A549 treated with CpdA at 1 μM for 4 hours (cell line): ENCODE data around the gene CPT1B. TPM values are rescaled to one million over a fixed set of nuclear protein-coding genes. Genes with fewer than 3 reads are reported as not detected.

Experiments
- total RNA-seq: library from RNA; stranded (reverse); fragments of 200-300 nt; extraction: Qiagen RNA extraction; gene quantifications from 5 replicates; pipeline ENCODE4 v1.2.3, GENCODE V29; 2022; ENCODE audit warnings: low read depth

Gene CPT1B
- total RNA-seq, result 10.5 to 15.7 TPM (median 13.6 TPM) in 5 replicates

GRCh38 chr22:50577987-50578775 is at the start of gene CPT1B:
Gene CPT1B, minus strand, starts transcription at chr22:50578427. Its CDS starts 512 bp downstream, at chr22:50577915.

GRCh38 chr22:50600538-50600937 is 22.3 kb upstream of the CPT1B start, which contains the start of gene MAPK8IP2:
Gene MAPK8IP2, plus strand, starts transcription at chr22:50600793. Its CDS starts 26 bp downstream, at chr22:50600819.

GRCh38 chr22:50582493-50583293 is 4.5 kb upstream of the CPT1B start, which contains the start of gene CHKB:
Gene CHKB, minus strand, starts transcription at chr22:50582849. Its CDS starts 68 bp downstream, at chr22:50582781.

GRCh38 chr22:50562523-50563412 is 15.5 kb downstream of the CPT1B start, which contains the start of gene SYCE3:
Gene SYCE3, minus strand, starts transcription at chr22:50562919. Its CDS starts 6,514 bp downstream, at chr22:50556405.

GRCh38 chr22:50545522-50546325 is 32.5 kb downstream of the CPT1B start, which contains the start of gene KLHDC7B:
Gene KLHDC7B, plus strand, starts transcription at chr22:50545899. Its CDS starts 345 bp downstream, at chr22:50546244.

GRCh38 chr22:50529897-50530579 is 48.2 kb downstream of the CPT1B start, which contains the start of gene TYMP:
Gene TYMP, minus strand, starts transcription at chr22:50530012. Its CDS starts 303 bp downstream, at chr22:50529709.

GRCh38 chr22:50525104-50525857 is 52.9 kb downstream of the CPT1B start, which contains the start of gene SCO2:
Gene SCO2, minus strand, starts transcription at chr22:50525598. Its CDS starts 1,187 bp downstream, at chr22:50524411.

Other genes with a start within 250 kb of the CPT1B start
- 9.3 to 13.6 TPM (median 13.2 TPM) in 5 replicates for gene PPP6R2, start 235.1 kb downstream of the CPT1B start, total RNA-seq
- 17.7 to 27.3 TPM (median 24.6 TPM) in 5 replicates for gene SBF1, start 103.4 kb downstream of the CPT1B start, total RNA-seq
- gene ADM2, start 96.9 kb downstream of the CPT1B start, total RNA-seq, result 0.49 to 0.87 TPM (median 0.50 TPM) in 5 replicates
- 0.05 TPM in 1 of 5 replicates, not detected in the others for gene MIOX, start 91.6 kb downstream of the CPT1B start, total RNA-seq
- 30.4 to 50.1 TPM (median 44.1 TPM) in 5 replicates for gene LMF2, start 70.7 kb downstream of the CPT1B start, total RNA-seq
- gene NCAPH2, start 70.2 kb downstream of the CPT1B start, total RNA-seq, result 33.4 to 40.4 TPM (median 37.2 TPM) in 5 replicates
- 1.9 to 6.1 TPM (median 4.8 TPM) in 5 replicates for gene SCO2, start 52.8 kb downstream of the CPT1B start, total RNA-seq
- 11.3 to 21.2 TPM (median 18.6 TPM) in 5 replicates for gene TYMP, start 48.4 kb downstream of the CPT1B start, total RNA-seq
- 0.02 to 0.05 TPM (median 0.05 TPM) in 3 of 5 replicates, not detected in the others for gene KLHDC7B, start 32.5 kb downstream of the CPT1B start, total RNA-seq
- gene SYCE3, start 15.5 kb downstream of the CPT1B start, total RNA-seq, result 0.25 to 0.75 TPM (median 0.46 TPM) in 3 of 5 replicates, not detected in the others
- gene CHKB, start 4.4 kb upstream of the CPT1B start, total RNA-seq, result 16.9 to 24.5 TPM (median 19.0 TPM) in 5 replicates
- 2.1 to 4.2 TPM (median 3.8 TPM) in 5 replicates for gene MAPK8IP2, start 22.4 kb upstream of the CPT1B start, total RNA-seq
- 18.3 to 26.3 TPM (median 21.3 TPM) in 5 replicates for gene ARSA, start 49.7 kb upstream of the CPT1B start, total RNA-seq
- gene SHANK3, start 94.4 kb upstream of the CPT1B start, total RNA-seq, result 2.6 to 5.3 TPM (median 3.9 TPM) in 5 replicates
- gene ACR, start 159.8 kb upstream of the CPT1B start, total RNA-seq, result 0.06 to 0.08 TPM in 2 of 5 replicates, not detected in the others
- 15.4 to 24.9 TPM (median 20.8 TPM) in 5 replicates for gene RABL2B, start 205.2 kb upstream of the CPT1B start, total RNA-seq